Neural progenitor cell (in vitro differentiated cells): Measurements from ENCODE around the gene IL15.

Experiments
- CTCF ChIP-seq: fragments of 200-600 bp; sonication (generic); IDR thresholded peaks from 2 replicates; pipeline ENCODE4 v1.5.1; 2017; ENCODE audit warnings: antibody characterized with exemption, mild to moderate bottlenecking
- EZH2 ChIP-seq: fragments of 200-600 bp; sonication (generic); IDR thresholded peaks from 2 replicates; pipeline ENCODE4 v1.6.1; 2017; ENCODE audit warnings: antibody characterized with exemption, mild to moderate bottlenecking, moderate library complexity
- EZH2phosphoT487 ChIP-seq: fragments of 200-600 bp; sonication (generic); IDR thresholded peaks from 2 replicates; pipeline ENCODE4 v1.6.1; 2017; ENCODE audit warnings: antibody characterized with exemption

GRCh38 chr4:141637565-141637964 lies 1.2 kb downstream of the IL15 start:
- TF ChIP-seq CTCF (no peak), EZH2phosphoT487 (no peak), EZH2 (no peak)
